Prostate gland (tissue), 1 donor: ENCODE measurements around the gene ARHGAP26.

Experiments
- POLR2A ChIP-seq: fragments of 450-650 bp; IDR thresholded peaks from one replicate; pipeline ENCODE4 v1.6.1; 2016; ENCODE audit warnings: antibody characterized with exemption, mild to moderate bottlenecking
- POLR2AphosphoS5 ChIP-seq: sonication (generic); formaldehyde crosslinking; IDR thresholded peaks from one replicate; pipeline ENCODE4 v1.6.1; 2017; ENCODE audit warnings: antibody characterized with exemption

- TF ChIP-seq POLR2AphosphoS5 (no peak), POLR2A (no peak)
Measured at GRCh38 chr5:142959683-142960657, 189.8 kb downstream of the ARHGAP26 start.
